ENCODE results near the gene BIRC5. TPM values are rescaled to one million over a fixed set of nuclear protein-coding genes. Genes with fewer than 3 reads are reported as not detected.

BIRC5 gene
- total RNA-seq (2022; extraction: Qiagen RNA extraction; ENCODE audit: low read depth) = 100.0 to 113 TPM (median 108 TPM) in 5 replicates

GRCh38 chr17:78214016-78214705 lies at the start of gene BIRC5:
TSS of gene BIRC5 (plus strand) at chr17:78214253. CDS start at chr17:78214317, 64 bp downstream.

GRCh38 chr17:78168242-78168902 lies 45.7 kb upstream of the BIRC5 start, which contains the start of gene SYNGR2:
TSS of gene SYNGR2 (plus strand) at chr17:78168581. CDS start at chr17:78168617, 36 bp downstream.

GRCh38 chr17:78186692-78187595 lies 27.1 kb upstream of the BIRC5 start, which contains the start of the genes AFMID and TK1:
TSS of gene AFMID (plus strand) at chr17:78187362. CDS start at chr17:78187371, 9 bp downstream.
TSS of gene TK1 (minus strand) at chr17:78187052. CDS start at chr17:78186994, 58 bp downstream.

GRCh38 chr17:78230996-78231935 lies 17.2 kb downstream of the BIRC5 start, which contains the start of gene TMEM235:
TSS of gene TMEM235 (plus strand) at chr17:78231631. CDS start at chr17:78232024, 393 bp downstream.

Other genes with a start within 250 kb of the BIRC5 start
- 6.0 to 12.5 TPM (median 11.6 TPM) in 5 replicates for gene TMC6, start 85.5 kb upstream of the BIRC5 start, total RNA-seq (2022; extraction: Qiagen RNA extraction; ENCODE audit: low read depth)
- gene TMC8, start 83.5 kb upstream of the BIRC5 start, total RNA-seq (2022; extraction: Qiagen RNA extraction; ENCODE audit: low read depth) = 0.18 to 0.43 TPM (median 0.29 TPM) in 5 replicates
- not detected in 5 replicates for gene C17orf99, start 67.9 kb upstream of the BIRC5 start, total RNA-seq (2022; extraction: Qiagen RNA extraction; ENCODE audit: low read depth)
- 115 to 208 TPM (median 197 TPM) in 5 replicates for gene SYNGR2, start 45.7 kb upstream of the BIRC5 start, total RNA-seq (2022; extraction: Qiagen RNA extraction; ENCODE audit: low read depth)
- 220 to 267 TPM (median 234 TPM) in 5 replicates for gene TK1, start 27.2 kb upstream of the BIRC5 start, total RNA-seq (2022; extraction: Qiagen RNA extraction; ENCODE audit: low read depth)
- gene AFMID, start 26.9 kb upstream of the BIRC5 start, total RNA-seq (2022; extraction: Qiagen RNA extraction; ENCODE audit: low read depth) = 40.0 to 53.2 TPM (median 40.9 TPM) in 5 replicates
- not detected in 5 replicates for gene TMEM235, start 17.4 kb downstream of the BIRC5 start, total RNA-seq (2022; extraction: Qiagen RNA extraction; ENCODE audit: low read depth)
- 30.9 to 42.3 TPM (median 41.4 TPM) in 5 replicates for gene SOCS3, start 145.8 kb downstream of the BIRC5 start, total RNA-seq (2022; extraction: Qiagen RNA extraction; ENCODE audit: low read depth)
- gene PGS1, start 164.4 kb downstream of the BIRC5 start, total RNA-seq (2022; extraction: Qiagen RNA extraction; ENCODE audit: low read depth) = 20.0 to 28.7 TPM (median 27.4 TPM) in 5 replicates

Measured in A549 treated with RU486 at 1 μM for 4 hours (cell line).